RPMI8226 (cell line): ENCODE results near the gene CNKSR3.
"Not testable (repeated sequence)": the region's sequence is repeated elsewhere in the genome, so short reads cannot be mapped to it uniquely, and the experiment has no call there.

Experiments used
- DNase-seq: peaks from one replicate; pipeline ENCODE4 v3.0.0-alpha.2; 2015

The CNKSR3 gene

DNA sequence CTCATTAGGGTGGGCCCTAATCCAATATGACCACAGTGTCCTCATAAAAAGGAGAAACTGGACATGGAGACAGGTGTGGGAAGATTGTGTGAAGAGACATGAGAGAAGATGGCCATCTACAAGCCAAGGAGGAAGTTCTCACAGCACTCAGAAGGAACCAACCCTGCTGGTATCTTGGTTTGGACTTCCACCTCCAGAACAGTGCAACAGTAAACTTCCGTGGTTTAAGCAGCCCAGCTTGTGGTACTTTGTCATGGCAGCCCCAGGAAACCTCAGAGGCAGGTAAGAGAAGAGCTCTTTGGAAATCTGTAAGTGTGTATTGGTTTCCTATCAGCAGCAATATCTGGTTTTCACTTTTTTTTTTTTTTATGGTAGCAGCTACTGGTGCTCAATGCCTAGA is 16.5 kb upstream of the CNKSR3 start:
- DNase-seq, result no peak

DNA sequence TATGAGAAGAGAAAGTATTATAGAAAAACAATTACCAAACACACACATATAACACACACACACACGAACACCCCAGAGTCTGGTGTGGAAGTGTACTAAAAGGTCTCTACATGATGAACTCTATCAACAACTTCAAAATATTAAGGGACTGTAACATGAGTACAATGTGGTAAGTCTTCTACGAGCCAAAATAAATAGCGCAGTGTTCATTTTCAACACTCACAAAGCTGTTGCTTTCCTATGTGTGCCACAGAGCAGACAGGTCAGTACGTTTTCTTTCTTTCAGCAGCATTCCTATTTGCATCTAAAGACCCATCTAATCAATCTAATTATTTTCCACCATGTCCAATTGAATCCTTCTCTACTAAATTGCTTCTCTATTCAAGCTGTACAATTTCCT is 12.1 kb upstream of the CNKSR3 start:
- DNase-seq, result no peak

DNA sequence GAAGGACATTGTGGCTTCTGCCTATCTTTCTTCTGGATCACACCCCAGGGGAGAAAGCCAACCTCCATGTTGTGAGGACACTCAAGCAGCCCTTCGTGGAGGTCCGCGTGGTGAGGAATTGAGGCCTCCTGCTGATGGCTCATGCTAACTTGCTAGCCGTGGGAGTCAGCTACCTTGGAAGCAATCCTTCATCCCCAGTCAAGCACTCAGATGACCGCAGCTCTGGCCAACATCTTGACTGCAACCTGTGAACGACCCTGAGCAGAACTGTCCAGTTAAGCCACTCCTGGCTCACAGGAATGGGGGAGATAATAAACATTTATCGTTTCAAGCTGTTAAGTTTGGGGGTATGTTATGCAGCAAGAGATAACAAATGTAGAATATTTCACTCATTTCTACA is 10.9 kb upstream of the CNKSR3 start:
- DNase-seq, result no peak

DNA sequence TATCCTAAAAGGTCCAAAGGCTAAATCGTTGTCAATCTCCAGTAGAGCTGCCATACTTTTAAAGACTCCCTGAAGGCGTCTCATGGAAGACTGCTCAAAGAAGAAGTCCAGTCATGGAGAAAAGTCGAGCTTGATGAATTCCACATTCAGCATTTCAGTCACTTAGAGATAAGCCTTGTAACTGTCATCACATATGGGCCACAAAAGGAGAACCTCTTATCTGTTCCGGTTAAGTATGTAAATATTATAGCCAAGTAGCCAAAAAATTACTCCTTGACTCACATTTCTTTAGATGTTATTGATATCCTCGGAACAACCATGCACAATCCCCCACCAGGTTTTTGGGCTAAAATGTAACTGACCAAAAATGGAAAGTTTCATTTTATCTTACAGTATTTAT is 9.8 kb upstream of the CNKSR3 start:
- no peak for DNase-seq

DNA sequence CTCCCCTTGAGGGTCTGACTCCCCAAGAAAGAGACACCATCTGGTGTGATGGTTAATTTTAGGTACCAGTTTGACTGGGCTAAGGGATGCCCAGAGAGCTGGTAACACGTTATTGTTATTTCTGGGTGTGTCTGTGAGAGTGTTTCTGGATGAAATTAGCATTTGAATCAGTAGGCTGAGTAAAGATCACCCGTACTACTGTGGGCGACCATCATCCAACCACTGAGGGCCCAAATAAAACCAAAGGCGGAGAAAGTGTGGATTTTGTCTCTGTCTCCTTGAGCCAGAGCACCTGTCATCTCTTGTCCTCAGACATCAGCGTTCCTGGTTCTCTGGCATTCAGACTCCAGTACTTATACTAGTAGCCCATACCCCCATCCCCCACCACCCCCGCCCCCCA is 7.9 kb upstream of the CNKSR3 start:
- DNase-seq, result no peak

DNA sequence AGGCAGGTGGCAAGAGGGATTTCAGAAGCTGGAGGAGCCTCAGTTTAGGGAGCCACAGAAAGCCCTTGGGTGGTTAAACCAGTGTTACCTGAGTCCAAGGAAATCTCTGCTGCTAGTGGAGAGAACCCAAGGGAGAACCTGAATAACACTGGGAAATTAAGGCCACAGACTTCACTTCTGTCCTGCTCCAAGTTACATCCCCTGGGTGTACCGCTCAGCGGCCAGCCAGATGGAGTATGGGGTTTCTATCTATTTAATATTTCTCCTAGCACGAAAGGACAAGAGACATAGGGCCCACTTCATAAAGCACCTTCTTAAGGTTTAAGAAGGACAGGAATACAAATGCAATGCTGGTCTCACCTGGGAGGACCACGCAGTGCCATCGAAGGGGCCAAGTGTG is 5.8 kb upstream of the CNKSR3 start:
- no peak for DNase-seq

DNA sequence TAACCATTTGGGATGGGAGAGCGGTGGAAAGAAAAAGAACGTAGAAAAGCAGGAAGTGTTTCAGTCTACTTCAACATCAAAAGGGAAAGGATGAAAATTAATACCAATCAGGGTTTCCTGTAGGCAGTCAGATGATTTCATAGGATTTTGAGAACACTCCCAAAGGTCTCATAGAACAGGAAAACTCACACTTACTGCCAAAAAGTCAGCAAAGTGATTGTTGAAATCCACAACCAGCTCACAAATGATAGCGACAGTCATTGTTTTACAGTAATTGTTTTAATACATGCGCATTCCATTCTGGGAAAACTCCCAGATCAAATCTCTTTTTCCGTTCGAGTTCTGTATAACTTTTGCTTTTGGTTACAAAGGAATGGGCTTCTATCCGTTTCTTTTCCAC is 5.3 kb upstream of the CNKSR3 start:
- DNase-seq, result no peak

DNA sequence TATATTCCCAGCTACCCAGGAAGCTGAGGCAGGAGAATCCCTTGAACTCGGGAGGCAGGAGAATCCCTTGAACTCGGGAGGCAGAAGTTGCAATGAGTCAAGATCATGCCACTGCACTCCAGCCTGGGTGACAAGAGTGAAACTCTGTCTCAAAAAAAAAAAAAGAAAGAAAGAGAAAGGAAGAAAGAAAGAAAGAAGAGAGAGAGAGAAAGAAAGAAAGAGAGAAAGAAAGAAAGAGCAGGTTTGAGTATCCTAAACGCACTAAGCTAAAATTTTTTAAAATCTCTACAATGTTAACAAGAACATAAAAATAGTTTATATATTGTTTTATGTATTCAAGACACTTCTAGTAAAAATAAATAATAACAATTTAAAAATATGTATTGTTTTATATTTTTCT is 4.6 kb upstream of the CNKSR3 start:
- not testable (repeated sequence) for DNase-seq

DNA sequence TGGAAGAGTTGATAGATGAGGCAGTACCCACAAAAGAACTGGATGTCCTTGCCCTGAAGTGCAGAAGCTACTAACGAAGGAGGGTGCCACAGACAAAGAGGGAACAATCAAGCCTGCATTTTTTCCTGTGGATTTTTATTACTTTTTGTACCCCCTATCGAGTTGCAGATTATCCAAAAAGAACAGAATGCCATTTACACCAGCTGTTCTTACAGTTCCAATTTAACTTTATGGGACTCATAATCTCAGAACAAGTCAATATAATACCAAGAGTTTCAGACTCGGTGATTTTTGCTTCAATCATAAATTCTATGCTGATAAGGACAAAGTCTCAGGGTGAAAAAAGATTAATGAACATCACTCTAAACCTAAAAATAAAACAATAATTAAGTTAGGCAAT is 4.0 kb upstream of the CNKSR3 start:
- DNase-seq, result no peak

DNA sequence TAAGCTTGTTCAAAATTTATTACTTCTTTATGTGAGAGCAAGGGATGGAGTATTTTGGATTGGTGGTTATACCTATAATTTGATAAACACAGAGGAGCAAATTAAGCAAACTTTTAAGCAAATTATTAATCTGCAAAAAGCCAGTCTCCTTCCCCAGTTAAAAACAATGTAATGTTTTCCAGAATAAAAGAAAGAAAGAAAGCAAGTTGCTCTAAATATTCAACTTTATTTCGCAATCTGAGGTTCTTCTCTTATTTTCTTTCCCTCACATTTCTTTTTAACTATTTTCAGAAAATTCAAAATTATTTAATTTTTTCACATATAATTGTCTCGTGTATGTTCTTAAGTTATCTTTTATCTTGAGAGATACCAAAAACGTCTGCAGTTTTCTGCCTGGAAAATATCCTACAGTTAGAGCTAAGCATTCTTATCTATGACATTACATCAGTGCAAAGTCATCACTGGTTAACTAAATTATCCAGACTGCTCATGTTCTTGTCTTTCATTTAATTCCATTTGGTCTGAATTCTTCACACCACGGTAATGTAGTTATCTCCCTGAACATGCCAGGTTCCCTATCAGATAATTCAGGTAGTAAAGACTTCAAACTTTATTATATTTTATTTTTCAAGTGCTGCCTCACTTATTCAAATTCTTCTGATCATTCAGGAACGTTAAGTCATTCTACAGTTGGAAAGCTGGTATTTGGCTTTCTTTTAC is 3.3 kb upstream of the CNKSR3 start:
- no peak for DNase-seq

DNA sequence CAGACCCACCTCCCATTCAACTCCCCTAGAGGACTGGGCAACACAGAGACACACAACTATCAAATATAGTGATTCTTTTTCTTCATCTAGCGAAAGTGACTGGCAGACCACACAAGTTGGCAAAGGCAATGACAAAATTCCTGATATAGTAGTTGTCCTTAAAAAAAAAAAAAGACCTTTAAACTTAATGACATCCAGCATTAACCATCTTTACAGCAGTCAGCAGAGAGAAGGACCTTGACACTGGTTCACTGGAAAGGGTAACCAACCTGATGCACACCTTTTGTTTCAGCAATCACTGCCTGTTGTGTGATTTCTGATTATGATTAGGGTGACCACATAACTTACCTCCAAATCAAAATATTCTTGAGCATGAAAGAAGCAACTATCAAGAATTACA is 1.7 kb upstream of the CNKSR3 start:
- DNase-seq, result no peak

DNA sequence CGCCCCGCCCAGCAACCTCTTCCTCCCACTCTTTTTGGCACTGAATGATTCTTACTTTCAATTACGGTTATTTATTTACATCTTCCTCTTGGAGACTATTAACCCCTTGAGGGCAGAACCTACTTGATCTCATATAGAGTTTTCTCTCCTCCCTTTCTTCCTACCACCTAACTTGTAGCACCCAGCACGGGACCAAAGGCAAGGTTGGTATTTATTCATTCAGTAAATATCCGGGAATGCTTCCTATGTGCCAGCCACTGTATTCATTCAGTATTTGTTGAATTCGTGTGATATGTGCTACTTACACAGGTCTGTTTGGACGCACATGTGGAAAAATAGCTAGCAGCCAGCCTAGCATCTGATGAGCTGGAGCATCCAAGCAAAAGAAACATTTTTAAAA is 1.3 kb upstream of the CNKSR3 start:
- no peak for DNase-seq

DNA sequence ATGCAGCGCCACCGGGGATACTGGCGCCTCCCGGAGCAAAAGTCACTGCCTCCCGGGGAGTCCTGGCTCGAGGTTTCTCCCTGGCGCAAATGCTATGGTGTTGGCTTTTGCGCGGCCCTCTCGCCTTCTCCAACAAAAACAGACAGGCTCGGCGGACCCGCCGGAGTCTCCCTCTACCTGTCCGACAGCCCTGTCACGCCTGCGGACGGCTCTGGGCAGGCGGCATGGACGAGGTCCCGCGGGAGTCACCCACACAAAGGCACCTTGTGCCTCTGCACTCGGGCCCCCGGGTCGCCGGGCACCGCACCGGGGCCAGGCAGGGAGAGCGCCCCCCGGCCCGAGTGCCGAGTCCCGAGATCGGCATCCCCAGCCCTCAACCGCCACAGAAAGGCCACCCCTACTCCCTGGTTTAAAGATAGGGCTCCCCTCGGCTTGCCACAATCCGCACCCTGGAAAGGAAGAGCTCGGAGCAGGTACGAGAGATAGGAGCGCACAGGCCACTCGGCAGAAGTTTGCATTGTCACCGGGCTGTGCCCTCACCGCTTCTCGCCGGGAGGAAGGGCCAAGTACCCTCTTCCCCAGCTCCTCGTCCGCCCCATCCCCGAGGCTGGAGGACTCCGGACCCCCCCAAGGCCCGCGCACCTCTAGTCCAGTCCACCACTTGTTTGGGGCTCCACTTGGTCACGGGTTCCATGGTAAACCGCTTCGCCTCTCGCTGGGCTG is 903 bp downstream of the CNKSR3 start:
- DNase-seq, result no peak

DNA sequence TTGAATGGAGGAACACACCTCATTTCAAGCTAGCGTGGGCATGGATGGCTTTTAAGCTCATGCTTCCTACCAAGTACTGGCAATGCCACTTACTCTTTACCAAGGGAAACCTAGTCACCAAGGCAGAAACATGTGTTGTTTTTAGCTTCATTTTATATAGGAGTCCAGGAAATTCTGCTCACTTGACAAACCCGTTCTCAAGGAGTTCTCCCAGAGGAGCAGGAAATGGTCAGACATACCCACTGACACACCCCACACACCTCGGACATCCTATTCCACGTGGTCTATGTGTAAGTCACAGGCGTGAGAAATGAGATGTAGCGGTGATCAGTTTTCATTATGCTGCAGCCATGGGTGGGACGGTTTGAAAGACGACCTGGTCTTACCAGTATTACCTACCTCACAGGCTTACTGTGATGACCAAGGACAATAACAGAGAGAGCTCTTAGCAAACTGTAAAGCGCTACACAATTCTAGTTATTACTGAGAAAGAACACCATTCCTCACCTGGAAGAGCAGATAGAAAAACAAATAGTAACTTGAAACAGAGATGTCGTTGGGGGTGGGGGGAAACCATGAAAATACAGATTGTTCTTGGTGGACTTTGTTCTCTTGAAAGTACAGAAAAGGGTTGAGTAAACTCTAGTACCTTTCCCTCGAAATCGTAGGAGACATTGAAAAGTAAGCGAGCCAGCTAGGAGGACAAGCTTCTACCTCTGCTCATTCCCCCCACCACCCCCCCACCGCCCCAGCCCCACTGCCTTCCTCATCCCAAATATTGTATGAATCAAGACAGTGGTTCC is 1.7 kb downstream of the CNKSR3 start:
- DNase-seq, result no peak

DNA sequence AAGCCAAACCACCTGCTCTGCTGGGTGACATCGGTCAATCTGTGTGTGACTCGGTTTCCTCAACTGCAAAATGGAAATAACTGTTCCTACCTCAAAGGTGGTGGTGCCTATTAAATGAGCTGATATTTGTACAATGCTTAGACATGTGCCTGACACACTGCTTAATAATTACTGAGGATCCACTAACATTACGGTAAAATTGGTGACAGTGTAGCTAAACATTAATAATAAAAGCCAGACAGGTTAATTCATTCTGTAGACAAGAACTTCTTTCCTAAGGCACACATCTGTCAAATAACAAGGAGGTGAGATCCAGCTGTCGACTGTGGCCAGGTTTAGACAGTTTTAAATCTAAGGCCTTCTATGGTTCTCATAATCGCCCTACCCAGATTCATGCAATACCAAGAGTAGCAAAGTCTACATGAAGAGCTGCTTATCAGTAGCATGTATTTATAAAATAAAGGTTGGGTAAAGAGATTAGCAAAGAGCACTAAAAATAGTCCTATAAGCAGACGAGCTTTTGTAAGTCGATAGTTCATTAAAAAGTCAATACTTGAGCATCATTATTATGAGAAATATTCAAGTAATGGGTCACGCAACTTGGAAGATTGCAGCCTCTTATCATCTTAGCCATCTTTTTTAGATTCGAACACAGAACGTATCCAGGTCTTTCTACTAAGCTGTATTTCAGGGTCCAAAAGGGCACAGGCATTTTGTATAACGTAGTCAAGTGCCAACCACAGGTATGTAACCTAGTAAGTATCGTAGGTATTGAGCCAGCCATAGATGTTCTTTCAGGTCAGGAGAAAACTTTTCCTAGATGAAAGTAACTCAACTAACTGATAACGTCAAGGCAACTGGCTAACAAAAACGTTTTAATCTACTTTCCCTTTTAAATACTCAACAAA is 3.2 kb downstream of the CNKSR3 start:
- DNase-seq, result no peak

DNA sequence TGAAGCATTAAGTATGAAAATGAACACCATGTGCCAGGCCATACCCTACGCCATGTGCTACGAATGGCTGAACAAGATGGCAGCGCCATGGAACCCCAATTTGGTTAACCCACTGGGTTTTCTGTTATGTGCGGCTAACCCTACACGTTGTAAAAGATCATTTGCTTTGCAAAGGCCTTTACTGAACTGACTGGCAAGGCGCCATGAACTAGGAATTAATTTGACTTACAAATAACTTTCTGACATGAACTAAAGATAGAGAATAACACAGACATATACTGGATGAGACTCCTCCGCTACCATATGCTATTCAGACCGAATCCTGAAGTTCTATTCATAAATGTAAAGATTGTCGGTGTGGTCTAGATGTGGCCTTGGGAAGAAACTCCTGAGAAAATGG is 3.9 kb downstream of the CNKSR3 start:
- no peak for DNase-seq

DNA sequence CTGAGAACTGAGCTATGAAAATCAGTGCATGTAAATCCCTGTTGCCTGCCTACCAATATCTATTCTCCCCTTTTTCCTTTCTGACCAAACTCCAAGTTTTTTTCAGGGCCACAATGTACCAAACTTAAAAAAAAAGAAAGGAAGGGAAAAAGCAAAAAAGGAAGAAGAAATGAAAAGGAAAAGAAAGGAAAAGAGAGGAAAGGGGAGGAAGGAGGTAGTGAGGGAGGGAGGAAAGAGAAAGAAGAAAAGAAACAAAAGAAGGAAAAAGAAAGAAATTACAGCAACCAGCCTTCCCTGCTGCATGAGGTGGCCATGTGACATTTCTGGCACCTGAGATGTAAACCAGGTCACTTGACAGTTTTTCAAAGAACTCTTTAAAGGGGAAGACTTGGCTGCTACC is 4.4 kb downstream of the CNKSR3 start:
- no peak for DNase-seq

DNA sequence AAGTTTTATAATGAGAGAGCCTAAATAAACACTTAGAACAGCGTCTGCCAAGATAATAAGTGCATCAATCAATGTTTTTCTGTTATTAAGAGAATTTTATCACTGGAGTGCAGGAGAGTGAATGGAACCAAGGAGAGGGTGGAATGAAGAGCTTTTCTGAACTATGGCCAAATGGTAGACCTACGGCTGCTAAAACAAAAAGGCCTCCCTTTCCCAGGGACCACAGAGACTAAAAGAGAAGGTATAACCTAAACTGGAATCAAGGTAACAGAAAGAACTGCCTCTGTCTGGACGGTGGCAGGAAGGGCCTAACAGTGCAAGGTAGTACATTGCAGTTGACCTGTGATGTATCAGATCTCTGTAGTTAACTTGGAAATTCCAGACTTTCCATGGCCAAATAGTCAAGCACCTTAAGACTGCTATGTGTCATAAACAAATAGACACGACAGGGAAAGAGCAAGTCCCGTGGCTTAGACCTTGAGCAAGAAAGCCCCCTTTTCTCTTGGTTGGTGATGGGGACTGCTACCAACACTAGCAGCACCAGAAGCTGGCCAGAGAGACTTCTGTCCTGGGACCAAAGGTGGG is 5.5 kb downstream of the CNKSR3 start:
- DNase-seq, result no peak

DNA sequence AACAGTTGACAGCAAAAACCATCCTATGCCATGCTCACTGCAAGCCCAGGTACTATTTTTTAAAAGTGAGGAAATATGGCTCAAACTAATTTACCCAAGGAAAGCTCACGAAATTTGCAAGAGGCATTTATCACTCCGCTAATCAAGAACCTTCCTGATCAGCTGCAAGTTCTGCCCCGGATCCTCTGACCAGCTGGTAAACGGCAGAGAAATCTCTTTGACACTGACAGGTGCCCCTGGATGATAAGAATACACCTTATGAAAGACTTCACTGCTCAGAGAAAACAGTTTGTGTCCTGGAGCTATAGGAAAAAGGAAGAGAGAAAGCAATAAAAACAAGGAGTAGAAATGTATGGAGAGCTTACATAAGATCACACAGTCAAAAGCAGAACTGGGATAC is 6.4 kb downstream of the CNKSR3 start:
- DNase-seq, result no peak

DNA sequence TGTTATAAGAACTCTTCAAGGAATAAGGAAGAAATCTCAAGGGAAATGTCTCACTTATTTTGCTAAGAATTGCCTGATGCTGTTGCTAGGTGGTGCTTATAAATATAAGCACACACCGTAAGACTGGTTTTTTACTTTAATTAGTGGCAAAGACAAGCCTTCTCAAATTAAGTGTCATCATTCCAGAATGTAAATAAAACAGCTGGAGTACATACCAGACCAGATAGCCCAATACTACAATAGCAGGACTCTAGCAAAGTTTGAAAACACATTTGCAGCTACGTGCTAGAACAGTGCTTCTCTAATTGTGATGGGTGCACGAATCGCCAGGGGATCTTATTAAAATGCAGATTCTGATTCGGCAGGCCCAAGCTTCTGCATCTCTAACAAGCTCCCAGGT is 6.8 kb downstream of the CNKSR3 start:
- DNase-seq, result no peak

DNA sequence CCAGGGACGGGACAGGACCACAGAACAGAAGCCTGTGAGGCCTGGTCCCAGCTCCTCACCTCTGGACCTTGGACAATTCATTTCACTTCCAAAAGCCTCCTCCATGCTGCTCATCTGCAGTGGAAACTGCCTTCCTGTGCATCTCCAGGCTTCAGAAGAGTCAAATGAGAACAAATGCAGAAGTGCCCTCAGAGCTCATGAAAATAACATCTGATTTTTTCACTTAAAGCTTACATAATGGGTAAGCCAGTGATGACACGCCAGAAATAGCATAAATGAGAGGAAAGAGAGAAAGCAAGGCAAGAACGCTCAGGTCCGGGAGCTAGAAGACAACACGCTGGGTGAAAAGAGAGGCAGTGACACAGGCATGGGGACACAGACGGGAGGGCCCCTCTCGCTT is 7.9 kb downstream of the CNKSR3 start:
- DNase-seq, result no peak

DNA sequence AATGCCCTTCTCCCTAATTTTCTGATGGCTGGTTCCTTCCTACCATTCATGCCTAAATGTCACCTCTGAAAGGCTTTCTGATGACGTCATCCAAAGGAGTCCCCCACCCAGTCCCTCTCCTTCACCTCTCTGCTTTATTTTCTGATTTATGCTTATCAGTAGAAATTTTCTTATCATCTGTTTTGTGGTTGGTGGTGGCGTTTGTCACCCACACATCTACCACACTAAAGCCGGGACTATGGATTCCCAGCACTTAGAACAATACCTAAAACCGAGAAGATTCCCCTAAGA is 9.0 kb downstream of the CNKSR3 start:
- DNase-seq, result no peak
